Measurements from ENCODE around the gene RTF2.

The RTF2 gene

DNA sequence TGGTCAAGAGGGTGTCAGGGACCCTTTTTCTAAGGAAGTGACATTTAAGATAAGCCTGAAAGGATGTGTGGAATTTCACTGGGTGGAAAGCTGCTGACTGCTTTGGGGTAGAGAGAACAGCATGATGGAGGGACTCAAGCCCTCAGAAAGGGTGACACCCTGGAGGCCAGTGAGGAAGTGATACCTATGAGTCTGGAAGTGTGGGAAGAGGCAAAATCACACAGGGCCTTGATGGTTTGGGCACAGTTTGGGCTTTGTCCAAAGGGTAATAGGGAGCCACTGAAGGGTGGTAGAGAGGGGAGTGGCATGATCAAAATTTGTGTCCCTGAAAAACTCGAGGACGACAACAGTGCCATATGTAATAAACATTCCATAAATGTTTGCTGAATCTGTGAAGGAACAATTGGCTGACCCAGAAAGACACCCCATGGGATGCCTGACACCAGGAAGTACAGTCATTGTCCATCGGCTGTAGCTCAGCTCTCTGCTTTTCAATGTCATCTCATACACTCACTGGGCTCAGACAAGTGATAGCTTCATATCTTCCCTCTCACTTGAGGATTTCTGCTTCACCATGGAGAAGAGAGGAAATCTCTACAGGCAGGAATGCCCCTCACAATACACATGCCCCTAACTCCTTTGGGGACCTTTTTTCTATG is 35.1 kb upstream of the RTF2 start:
- no peak for DNase-seq (ENCODE audit: low read depth)
- no peak overlapping the region for H3K4me3 ChIP-seq (ENCODE audit: low read depth, low read length)
- TF ChIP-seq, protein P1, sequence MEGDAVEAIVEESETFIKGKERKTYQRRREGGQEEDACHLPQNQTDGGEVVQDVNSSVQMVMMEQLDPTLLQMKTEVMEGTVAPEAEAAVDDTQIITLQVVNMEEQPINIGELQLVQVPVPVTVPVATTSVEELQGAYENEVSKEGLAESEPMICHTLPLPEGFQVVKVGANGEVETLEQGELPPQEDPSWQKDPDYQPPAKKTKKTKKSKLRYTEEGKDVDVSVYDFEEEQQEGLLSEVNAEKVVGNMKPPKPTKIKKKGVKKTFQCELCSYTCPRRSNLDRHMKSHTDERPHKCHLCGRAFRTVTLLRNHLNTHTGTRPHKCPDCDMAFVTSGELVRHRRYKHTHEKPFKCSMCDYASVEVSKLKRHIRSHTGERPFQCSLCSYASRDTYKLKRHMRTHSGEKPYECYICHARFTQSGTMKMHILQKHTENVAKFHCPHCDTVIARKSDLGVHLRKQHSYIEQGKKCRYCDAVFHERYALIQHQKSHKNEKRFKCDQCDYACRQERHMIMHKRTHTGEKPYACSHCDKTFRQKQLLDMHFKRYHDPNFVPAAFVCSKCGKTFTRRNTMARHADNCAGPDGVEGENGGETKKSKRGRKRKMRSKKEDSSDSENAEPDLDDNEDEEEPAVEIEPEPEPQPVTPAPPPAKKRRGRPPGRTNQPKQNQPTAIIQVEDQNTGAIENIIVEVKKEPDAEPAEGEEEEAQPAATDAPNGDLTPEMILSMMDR (IDR thresholded peaks at IDR 0.05; ENCODE audit: low read depth, low read length, missing control alignments), result no peak
- in situ Hi-C loops (cut with HindIII; ENCODE audit: low sequenced_read_pairs), result no loop called here

DNA sequence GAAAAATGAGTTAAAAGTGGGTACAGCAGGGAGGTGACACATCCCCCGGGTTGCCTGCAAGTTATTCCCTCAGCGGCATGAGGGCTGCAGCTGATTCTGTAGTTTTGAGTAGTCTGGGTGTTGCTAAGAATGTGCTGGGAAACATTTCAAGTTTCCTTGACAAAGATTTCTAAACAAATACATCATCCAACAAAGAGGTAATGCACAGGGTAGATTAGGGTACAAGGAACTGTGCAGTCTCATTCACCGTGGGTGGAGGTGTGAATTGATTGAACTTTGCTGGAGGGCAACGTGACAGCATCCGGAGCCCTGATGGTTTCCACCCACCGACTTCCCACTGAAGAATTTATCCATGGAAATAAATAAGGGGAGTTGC is 34.6 kb upstream of the RTF2 start:
- DNase-seq (ENCODE audit: low read depth), result no peak
- in situ Hi-C loops (cut with HindIII; ENCODE audit: low sequenced_read_pairs), result no loop called here
- no peak overlapping the region for H3K4me3 ChIP-seq (ENCODE audit: low read depth, low read length)
- TF ChIP-seq, protein P1 (IDR thresholded peaks at IDR 0.05; ENCODE audit: low read depth, low read length, missing control alignments), result no peak

DNA sequence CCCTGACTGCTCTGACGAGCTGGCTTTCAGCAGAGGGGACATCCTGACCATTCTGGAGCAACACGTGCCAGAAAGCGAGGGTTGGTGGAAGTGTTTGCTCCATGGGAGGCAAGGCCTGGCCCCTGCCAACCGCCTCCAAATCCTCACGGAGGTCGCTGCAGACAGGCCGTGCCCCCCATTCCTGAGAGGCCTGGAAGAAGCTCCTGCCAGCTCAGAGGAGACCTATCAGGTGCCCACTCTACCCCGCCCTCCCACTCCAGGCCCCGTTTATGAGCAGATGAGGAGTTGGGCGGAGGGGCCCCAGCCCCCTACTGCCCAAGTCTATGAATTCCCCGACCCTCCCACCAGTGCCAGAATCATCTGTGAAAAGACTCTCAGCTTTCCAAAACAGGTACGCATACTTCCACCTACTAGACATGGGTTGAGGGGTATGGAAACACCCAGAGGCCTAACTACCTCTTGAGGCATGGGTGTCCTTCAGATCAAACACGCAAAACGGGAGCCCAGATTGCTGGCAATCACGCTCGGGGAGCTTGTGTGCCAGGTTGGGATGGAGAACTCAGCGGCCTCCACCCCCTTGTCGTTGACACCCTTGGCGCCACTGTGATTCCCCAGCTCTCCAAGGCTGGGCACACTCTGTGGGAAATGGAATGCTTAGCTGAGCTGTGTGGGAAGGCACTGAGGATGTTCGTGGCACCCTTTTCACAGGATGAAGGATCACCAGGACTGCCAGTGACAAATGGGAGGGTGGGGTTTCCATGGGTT is 31.0 kb upstream of the RTF2 start:
- in situ Hi-C loops (cut with HindIII; ENCODE audit: low sequenced_read_pairs), result no loop called here
- H3K4me3 ChIP-seq (ENCODE audit: low read depth, low read length), result no peak overlapping the region
- no peak for DNase-seq (ENCODE audit: low read depth)
- TF ChIP-seq, protein P1 (IDR thresholded peaks at IDR 0.05; ENCODE audit: low read depth, low read length, missing control alignments), result no peak

DNA sequence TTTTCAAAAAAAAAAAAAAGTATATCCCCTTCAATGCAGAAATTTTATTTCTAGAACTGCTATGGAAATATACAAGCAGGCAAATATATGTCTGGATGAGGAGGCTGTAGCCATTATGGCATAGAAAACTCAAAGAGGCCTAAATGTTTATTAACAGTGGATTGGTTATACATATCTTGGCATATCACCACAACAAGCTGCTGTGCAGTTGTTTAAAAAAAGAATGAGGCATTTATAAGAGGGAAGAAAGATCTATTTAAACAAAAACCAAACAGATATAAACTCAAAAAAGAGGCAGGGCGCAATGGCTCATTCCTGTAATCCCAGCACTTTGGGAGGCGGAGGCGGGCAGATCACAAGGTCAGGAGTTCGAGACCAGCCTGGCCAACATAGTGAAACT is 30.1 kb upstream of the RTF2 start:
- in situ Hi-C loops (cut with HindIII; ENCODE audit: low sequenced_read_pairs), result no loop called here
- no peak overlapping the region for H3K4me3 ChIP-seq (ENCODE audit: low read depth, low read length)
- DNase-seq (ENCODE audit: low read depth), result no peak
- TF ChIP-seq, protein P1 (IDR thresholded peaks at IDR 0.05; ENCODE audit: low read depth, low read length, missing control alignments), result no peak

DNA sequence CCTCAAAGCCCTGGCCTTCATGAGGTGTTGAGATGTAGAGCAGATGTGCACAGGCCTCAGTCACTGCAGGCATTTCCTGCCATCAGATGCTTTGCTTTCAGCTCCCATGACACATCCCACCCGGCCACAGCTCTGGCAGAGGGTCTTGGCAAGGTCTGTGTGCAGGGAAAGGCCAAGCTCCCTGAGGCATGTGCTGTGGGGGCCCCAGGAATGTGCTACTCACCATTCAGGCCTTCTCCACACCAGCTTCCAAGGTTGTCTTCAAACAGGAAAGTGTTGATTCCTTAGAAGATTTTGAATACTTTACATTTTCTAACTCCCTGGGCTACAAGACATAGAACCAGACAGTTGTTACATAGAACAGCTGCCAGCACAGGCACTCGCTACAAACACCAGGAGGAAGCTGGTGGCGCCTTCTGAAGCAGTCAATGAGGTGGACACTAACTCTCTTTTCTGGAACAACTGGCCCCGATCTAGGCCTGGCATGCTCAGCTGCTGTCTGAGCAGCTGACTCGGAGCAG is 28.6 kb upstream of the RTF2 start:
- in situ Hi-C loops (cut with HindIII; ENCODE audit: low sequenced_read_pairs), result no loop called here
- no peak overlapping the region for H3K4me3 ChIP-seq (ENCODE audit: low read depth, low read length)
- peak; percentile 98 for DNase-seq (ENCODE audit: low read depth)
- TF ChIP-seq, protein P1 (IDR thresholded peaks at IDR 0.05; ENCODE audit: low read depth, low read length, missing control alignments), result no peak

DNA sequence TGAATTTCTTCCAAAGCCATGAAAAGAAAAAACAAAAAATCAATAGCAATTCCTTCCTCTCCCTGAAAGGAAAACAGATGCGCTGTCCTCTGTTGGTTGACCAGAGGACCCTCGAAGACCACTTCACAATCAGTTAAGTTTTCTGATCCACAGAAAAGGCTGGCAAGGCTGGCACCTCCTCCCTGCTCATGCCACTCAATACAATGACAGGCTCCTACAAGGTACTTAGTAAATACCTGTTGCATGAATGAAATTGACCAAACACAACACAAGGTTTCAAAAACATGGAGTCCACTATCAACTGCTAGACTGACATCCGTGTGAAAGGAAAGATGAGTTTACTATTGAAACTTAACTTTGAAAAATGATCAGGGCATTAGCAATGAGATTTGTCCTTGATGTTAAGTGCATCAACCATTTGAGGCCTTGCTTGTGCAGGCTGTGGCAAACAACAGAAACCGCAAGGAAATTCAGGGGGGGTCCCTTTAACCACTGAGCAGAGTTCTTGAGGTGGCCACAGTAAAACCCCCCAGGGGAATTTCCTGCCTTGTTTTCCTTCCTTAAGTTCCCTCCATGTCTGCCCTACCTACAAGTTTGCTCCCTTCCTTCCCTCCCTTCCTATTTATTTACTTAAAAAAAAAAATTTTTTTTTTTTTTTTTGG is 27.9 kb upstream of the RTF2 start:
- in situ Hi-C loops (cut with HindIII; ENCODE audit: low sequenced_read_pairs), result no loop called here
- H3K4me3 ChIP-seq (ENCODE audit: low read depth, low read length), result no peak overlapping the region
- TF ChIP-seq, protein P1 (IDR thresholded peaks at IDR 0.05; ENCODE audit: low read depth, low read length, missing control alignments), result no peak
- peak; percentile 19 for DNase-seq (ENCODE audit: low read depth)

Measured in astrocyte of the cerebellum (primary cell).